C4-2B (cell line): ENCODE measurements around the gene SHC3.

Experiments
- H3K27ac ChIP-seq: fragments of 450-650 bp; 2 replicates; pipeline ENCODE4 v1.5.1; 2017
- CTCF ChIP-seq: fragments of 450-650 bp; conservative IDR thresholded peaks from 2 replicates; pipeline ENCODE4 v1.5.1; 2017; ENCODE audit warnings: mild to moderate bottlenecking
- ZFX ChIP-seq: fragments of 450-650 bp; IDR thresholded peaks from 2 replicates; pipeline ENCODE4 v1.6.1; 2017

Gene SHC3

DNA sequence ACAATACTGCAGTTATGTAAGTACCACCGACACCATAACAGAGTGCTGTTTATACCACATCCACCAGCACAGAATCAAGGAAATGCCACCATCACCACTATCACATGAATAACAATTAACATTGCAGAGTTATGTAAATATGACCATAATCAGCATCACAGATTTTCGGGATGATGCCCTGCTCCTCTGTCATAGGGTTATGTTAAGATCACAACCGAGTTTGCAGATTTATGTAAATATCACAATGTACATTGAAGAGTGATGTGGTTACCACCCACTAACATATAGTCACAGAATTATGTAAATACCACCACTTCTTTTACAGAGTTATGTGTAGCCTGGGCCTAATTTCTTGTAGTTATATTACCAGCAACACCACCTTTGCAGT lies 61.8 kb downstream of the SHC3 start:
- H3K27ac ChIP-seq = no peak overlapping the region
- no peak for TF ChIP-seq ZFX
- no peak for TF ChIP-seq CTCF

- no peak overlapping the region for H3K27ac ChIP-seq
- TF ChIP-seq CTCF (no peak), ZFX (no peak)
Measured at GRCh38 chr9:89116064-89116804, 62.4 kb downstream of the SHC3 start.

GRCh38 chr9:89115426-89115825 lies 63.2 kb downstream of the SHC3 start:
- TF ChIP-seq CTCF = no peak
- TF ChIP-seq ZFX = no peak
- H3K27ac ChIP-seq = no peak overlapping the region

DNA sequence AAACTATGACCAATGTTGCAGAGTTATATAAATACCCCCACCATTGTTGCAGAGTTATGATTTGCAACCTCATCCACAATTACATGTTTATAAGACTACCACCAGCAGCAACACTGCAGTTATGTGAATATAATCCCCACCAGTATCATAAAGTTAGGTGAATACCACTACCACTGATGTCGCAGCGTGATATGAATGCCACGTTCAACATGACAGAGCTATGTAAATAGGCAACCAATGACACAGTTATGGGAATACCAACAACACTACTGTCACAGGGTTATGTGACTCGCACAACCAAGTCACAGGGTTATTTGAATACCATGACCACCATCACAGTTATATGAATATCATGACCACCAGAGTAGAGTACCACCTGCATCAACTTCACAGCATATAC lies 63.9 kb downstream of the SHC3 start:
- TF ChIP-seq ZFX = no peak
- H3K27ac ChIP-seq = no peak overlapping the region

GRCh38 chr9:89113851-89114250 lies 64.8 kb downstream of the SHC3 start:
- H3K27ac ChIP-seq = no peak overlapping the region
- TF ChIP-seq ZFX (no peak), CTCF (no peak)

DNA sequence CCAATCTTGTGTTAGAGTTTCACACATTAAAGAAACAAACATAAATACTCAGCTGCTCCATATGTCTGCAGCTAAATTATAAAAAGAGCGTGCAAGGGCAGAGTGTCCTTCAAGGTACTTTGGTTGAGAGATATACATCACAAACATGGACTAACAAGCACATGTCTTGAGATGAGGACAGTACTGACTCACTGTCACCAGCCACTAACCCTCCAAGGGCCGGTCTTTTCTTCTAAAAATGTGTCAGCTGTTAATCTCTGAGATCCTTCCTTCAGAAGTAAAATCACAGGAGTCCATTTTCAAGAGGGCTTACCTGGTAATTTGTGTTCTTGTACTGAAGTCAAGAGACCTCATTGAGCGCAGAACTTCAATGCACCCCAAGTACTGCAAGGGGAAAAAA lies 66.4 kb downstream of the SHC3 start:
- no peak overlapping the region for H3K27ac ChIP-seq
- TF ChIP-seq CTCF (no peak), ZFX (no peak)

GRCh38 chr9:89109666-89110065 lies 69.0 kb downstream of the SHC3 start:
- TF ChIP-seq CTCF (no peak), ZFX (no peak)
- no peak overlapping the region for H3K27ac ChIP-seq

- no peak overlapping the region for H3K27ac ChIP-seq
- TF ChIP-seq ZFX (no peak), CTCF (no peak)
Measured at GRCh38 chr9:89107406-89107805, 71.2 kb downstream of the SHC3 start.
